ENCODE measurements around the gene ACTL6B. TPM values are rescaled to one million over a fixed set of nuclear protein-coding genes. Genes with fewer than 3 reads are reported as not detected.

Gene ACTL6B
- total RNA-seq, 2 experiments from 2014 or later: not detected

GRCh38 chr7:100640517-100641440 is 15.5 kb downstream of the ACTL6B start:
- Histone ChIP-seq H3K9me2 (ENCODE audit: insufficient read depth, low read length) (no peaks in the 10 kb centered on the region), H3K36me3 (ENCODE audit: insufficient read depth, low read length) (no peaks in the 10 kb centered on the region), H3K27ac (ENCODE audit: low read depth, low read length, poor library complexity, severe bottlenecking) (no peak overlapping the region), H3K9me3 (ENCODE audit: low read length) (no peaks in the 10 kb centered on the region), H3K4me3 (ENCODE audit: low read depth, low read length, poor library complexity, severe bottlenecking) (no peak overlapping the region), H3K4me2 (ENCODE audit: low read length) (no peak overlapping the region), H4K20me1 (ENCODE audit: insufficient read depth, low read length) (no peaks in the 10 kb centered on the region), H2AFZ (ENCODE audit: low read length) (no peak overlapping the region), H3K4me1 (ENCODE audit: insufficient read depth, low read length, poor library complexity, severe bottlenecking) (peaks cover 13% of the 10 kb centered on the region), H3K79me2 (ENCODE audit: insufficient read depth, low read depth, low read length) (no peaks in the 10 kb centered on the region)
- intact Hi-C loops (cut with micrococcal nuclease; ENCODE audit: unreplicated experiment): no loop called here
- DNase-seq (ENCODE audit: low spot score): no peak
- CTCF ChIA-PET (ENCODE audit: unreplicated experiment): no interaction called here
- POLR2A ChIA-PET: no interaction called here
- TF ChIP-seq CTCF (conservative IDR thresholded peaks at IDR 0.05; ENCODE audit: low read length): no peak
- no peak for TF ChIP-seq EZH2phosphoT487 (IDR thresholded peaks at IDR 0.05; ENCODE audit: borderline replicate concordance, low read depth, low read length)
- BruUV-seq (replicated peaks): no TSS peak

- Histone ChIP-seq H3K79me2 (ENCODE audit: insufficient read depth, low read depth, low read length) (no peaks in the 10 kb centered on the region), H3K36me3 (ENCODE audit: insufficient read depth, low read length) (no peaks in the 10 kb centered on the region), H3K9me3 (ENCODE audit: low read length) (no peaks in the 10 kb centered on the region), H3K9me2 (ENCODE audit: insufficient read depth, low read length) (no peaks in the 10 kb centered on the region), H3K4me3 (ENCODE audit: low read depth, low read length, poor library complexity, severe bottlenecking) (no peak overlapping the region), H3K4me2 (ENCODE audit: low read length) (no peak overlapping the region), H3K4me1 (ENCODE audit: insufficient read depth, low read length, poor library complexity, severe bottlenecking) (peaks cover 13% of the 10 kb centered on the region), H2AFZ (ENCODE audit: low read length) (no peak overlapping the region), H3K27ac (ENCODE audit: low read depth, low read length, poor library complexity, severe bottlenecking) (no peak overlapping the region), H4K20me1 (ENCODE audit: insufficient read depth, low read length) (no peaks in the 10 kb centered on the region)
- BruUV-seq (replicated peaks): no TSS peak
- intact Hi-C loops (cut with micrococcal nuclease; ENCODE audit: unreplicated experiment): no loop called here
- CTCF ChIA-PET (ENCODE audit: unreplicated experiment): no interaction called here
- no peak for DNase-seq (ENCODE audit: low spot score)
- TF ChIP-seq EZH2phosphoT487 (IDR thresholded peaks at IDR 0.05; ENCODE audit: borderline replicate concordance, low read depth, low read length) (no peak), CTCF (conservative IDR thresholded peaks at IDR 0.05; ENCODE audit: low read length) (no peak)
- POLR2A ChIA-PET: interaction anchor here (0.6 kb wide), 1 partner anchor 21 kb away, joined by 3 read pairs; no protein-coding TSS in a partner anchor
Observed at GRCh38 chr7:100639995-100640516, 16.2 kb downstream of the ACTL6B start.
